ENCODE data around the gene PRKCQ. TPM values are rescaled to one million over a fixed set of nuclear protein-coding genes. Genes with fewer than 3 reads are reported as not detected.

Gene PRKCQ
- total RNA-seq, 1 donor from 2014 or later: 2.3 TPM

DNA sequence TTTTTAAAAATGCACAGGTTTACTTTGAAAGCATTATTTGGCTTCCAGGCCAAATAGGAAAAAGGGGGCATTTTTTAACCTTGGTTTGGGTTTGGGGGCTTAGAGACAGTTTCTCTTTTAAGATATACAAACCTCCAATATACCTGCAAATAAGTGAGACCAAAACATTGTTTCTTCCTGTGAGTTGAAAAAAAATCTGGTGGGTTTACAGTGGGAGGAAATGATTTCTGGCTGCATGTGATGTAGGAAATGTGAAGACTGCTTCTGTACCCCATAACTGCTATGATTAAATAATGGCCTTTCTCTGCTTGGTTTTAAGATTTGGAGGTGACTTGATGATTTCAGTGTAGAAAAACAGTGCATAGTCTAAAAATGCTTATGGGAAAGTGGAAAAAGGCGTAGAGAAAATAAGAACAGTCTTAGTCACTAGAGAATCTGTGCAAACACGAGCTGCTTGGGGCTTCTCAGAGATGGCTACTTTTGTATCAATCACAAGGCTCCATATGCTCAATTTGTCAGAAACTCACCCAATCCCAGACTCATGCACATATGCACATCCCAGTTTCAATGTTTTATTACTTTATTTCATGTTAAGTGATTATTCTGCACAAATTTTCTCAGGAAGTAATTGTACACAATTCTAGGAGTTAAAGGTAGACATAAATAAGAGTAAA, 22.1 kb upstream of the PRKCQ start:
- Mint-ChIP-seq H3K27me3 (ENCODE audit: low read depth) (peaks cover 50% of the 10 kb centered on the region), H3K36me3 (no peaks in the 10 kb centered on the region), H3K4me3 (no peak overlapping the region), H3K4me1 (no peaks in the 10 kb centered on the region), H3K9me3 (no peaks in the 10 kb centered on the region), H3K27ac (no peak overlapping the region)
- DNase-seq (ENCODE audit: low spot score in 2 of 2, unreplicated experiment in 2 of 2): no peak
- TF ChIP-seq, protein P1, sequence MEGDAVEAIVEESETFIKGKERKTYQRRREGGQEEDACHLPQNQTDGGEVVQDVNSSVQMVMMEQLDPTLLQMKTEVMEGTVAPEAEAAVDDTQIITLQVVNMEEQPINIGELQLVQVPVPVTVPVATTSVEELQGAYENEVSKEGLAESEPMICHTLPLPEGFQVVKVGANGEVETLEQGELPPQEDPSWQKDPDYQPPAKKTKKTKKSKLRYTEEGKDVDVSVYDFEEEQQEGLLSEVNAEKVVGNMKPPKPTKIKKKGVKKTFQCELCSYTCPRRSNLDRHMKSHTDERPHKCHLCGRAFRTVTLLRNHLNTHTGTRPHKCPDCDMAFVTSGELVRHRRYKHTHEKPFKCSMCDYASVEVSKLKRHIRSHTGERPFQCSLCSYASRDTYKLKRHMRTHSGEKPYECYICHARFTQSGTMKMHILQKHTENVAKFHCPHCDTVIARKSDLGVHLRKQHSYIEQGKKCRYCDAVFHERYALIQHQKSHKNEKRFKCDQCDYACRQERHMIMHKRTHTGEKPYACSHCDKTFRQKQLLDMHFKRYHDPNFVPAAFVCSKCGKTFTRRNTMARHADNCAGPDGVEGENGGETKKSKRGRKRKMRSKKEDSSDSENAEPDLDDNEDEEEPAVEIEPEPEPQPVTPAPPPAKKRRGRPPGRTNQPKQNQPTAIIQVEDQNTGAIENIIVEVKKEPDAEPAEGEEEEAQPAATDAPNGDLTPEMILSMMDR (IDR thresholded peaks at IDR 0.05; ENCODE audit: unreplicated experiment): no peak

DNA sequence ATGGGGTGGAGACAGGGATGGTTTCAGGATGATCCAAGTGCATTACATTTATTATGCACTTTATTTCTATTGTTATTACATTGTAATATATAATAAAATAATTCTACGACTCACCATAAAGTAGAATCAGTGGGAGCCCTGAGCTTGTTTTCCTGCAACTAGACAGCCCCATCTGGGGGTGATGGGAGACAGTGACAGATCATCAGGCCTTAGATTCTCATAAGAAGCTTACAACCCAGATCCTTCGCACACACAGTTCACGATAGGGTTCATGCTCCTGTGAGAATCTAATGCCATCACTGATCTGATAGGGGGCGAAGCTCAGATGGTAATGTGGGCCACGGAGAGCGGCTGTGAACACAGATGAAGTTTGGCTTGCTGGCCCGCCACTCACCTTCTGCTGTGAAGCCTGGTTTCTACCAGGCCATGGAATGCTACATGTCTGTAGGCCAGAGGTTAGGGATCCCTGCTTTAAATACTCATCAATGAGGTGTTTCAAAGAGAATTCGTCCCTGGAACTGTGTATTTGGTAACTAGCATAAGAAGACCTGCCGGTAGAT, 21.2 kb upstream of the PRKCQ start:
- peaks cover 50% of the 10 kb centered on the region for H3K27me3 Mint-ChIP-seq (ENCODE audit: low read depth)
- H3K9me3 Mint-ChIP-seq: no peaks in the 10 kb centered on the region
- TF ChIP-seq, protein P1 (IDR thresholded peaks at IDR 0.05; ENCODE audit: unreplicated experiment): no peak
- H3K4me1 Mint-ChIP-seq: no peaks in the 10 kb centered on the region
- no peak overlapping the region for H3K27ac Mint-ChIP-seq
- no peak for DNase-seq (ENCODE audit: low spot score in 2 of 2, unreplicated experiment in 2 of 2)
- H3K36me3 Mint-ChIP-seq: no peaks in the 10 kb centered on the region
- no peak overlapping the region for H3K4me3 Mint-ChIP-seq

DNA sequence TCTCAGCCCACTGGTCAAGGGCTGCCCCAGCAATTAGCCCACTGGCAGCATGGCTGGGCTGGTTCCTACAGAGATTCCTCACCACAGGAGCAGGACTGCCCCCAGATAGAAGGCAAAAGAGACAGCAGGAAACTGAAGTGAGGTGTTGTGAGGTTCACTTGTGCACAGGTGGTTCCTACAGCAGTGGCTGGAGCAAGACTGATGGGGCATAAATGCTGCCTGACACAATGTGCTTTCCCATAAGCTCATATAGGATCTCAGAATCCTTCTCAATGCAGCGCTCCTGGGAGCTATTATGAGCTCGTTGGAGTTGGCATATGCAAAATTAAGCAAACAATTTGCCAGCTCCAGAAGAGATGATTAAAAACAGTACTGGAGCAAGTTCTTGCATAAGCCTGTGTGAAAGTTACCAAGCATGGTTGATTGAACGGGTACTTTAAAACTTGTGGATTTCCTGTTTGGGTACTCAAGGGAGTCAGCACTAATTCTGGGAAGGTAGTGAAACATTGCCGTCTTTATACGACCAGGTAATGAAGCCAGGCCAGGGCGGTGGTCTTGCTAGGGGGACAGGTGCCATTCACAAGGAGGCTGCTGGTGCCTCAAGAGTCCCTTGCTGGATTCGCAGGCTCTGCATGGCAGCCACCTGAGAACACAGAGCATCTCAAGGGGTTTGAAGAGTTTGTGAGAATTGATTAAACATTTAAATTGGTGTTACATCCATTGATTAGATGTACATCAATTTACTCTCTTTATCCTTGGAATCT, 20.3 kb upstream of the PRKCQ start:
- H3K4me3 Mint-ChIP-seq: no peak overlapping the region
- H3K36me3 Mint-ChIP-seq: no peaks in the 10 kb centered on the region

GRCh38 chr10:6598679-6599078, 18.6 kb upstream of the PRKCQ start:
- TF ChIP-seq, protein P1 (IDR thresholded peaks at IDR 0.05; ENCODE audit: unreplicated experiment): no peak
- DNase-seq (ENCODE audit: low spot score in 2 of 2, unreplicated experiment in 2 of 2): no peak
- Mint-ChIP-seq H3K4me1 (no peaks in the 10 kb centered on the region), H3K27me3 (ENCODE audit: low read depth) (peaks cover 30% of the 10 kb centered on the region), H3K36me3 (no peaks in the 10 kb centered on the region), H3K4me3 (no peak overlapping the region), H3K27ac (no peak overlapping the region), H3K9me3 (no peaks in the 10 kb centered on the region)

More for the DNA sequence above, 20.3 kb upstream of the PRKCQ start:
- no peak for DNase-seq (ENCODE audit: low spot score in 2 of 2, unreplicated experiment in 2 of 2)
- no peaks in the 10 kb centered on the region for H3K4me1 Mint-ChIP-seq
- H3K9me3 Mint-ChIP-seq: no peaks in the 10 kb centered on the region
- H3K27me3 Mint-ChIP-seq (ENCODE audit: low read depth): peaks cover 47% of the 10 kb centered on the region
- no peak overlapping the region for H3K27ac Mint-ChIP-seq
- TF ChIP-seq, protein P1 (IDR thresholded peaks at IDR 0.05; ENCODE audit: unreplicated experiment): no peak

DNA sequence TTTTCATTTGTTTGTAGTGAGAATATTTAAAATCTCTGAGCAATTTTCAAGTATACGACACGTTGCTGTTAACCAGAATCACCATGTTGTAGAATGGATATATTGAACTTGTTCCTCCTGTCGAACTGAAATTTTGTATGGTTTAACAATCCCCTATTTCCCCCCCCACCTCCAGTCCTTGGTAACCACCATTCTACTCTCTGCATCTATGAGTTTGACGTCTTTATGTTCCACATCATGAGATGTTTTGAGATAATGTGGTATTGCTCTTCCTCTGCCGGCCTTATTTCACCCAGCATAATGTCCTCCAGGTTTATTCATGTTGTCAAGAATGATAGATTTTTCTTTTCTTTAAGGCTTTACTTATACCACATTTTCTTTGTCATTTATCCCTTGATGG, 17.4 kb upstream of the PRKCQ start:
- TF ChIP-seq, protein P1 (IDR thresholded peaks at IDR 0.05; ENCODE audit: unreplicated experiment): no peak
- DNase-seq (ENCODE audit: low spot score in 2 of 2, unreplicated experiment in 2 of 2): no peak
- Mint-ChIP-seq H3K27ac (no peak overlapping the region), H3K4me3 (no peak overlapping the region), H3K36me3 (no peaks in the 10 kb centered on the region), H3K27me3 (ENCODE audit: low read depth) (peaks cover 20% of the 10 kb centered on the region), H3K9me3 (no peaks in the 10 kb centered on the region), H3K4me1 (no peaks in the 10 kb centered on the region)
